NCI-H187 treated with DMSO at 0.1 percent for 48 hours (cell line): ENCODE data around the gene PCDHB12.
"Not testable (repeated sequence)": the region's sequence is repeated elsewhere in the genome, so short reads cannot be mapped to it uniquely, and the experiment has no call there.

Experiments
- DNase-seq: peaks from one replicate; lab custom pipeline; 2025; lab: John Stamatoyannopoulos, UW

The PCDHB12 gene

DNA sequence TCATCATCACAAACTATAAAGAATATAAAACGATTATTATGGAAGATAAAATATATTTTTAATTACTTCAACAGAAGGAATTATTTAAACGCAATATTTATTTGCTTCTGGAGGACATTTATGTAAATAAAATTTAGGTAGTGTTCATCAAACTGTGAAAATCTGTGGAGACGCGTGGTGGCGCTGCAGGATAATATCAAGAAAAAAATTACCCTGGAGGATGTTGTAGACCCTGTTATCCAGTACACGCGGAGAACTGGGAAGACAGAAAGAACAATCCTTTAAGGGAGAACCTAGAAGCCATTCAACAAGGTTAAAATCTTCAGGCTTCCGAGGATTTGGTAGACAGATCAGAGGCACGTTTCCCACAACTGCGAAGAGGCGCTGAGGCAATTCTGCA, at the start of gene PCDHB12:
Gene PCDHB12 (plus strand): TSS at position 242 of the 400 bp plus-strand sequence. CDS start 189 bp downstream, outside the sequence.
- no peak for DNase-seq

DNA sequence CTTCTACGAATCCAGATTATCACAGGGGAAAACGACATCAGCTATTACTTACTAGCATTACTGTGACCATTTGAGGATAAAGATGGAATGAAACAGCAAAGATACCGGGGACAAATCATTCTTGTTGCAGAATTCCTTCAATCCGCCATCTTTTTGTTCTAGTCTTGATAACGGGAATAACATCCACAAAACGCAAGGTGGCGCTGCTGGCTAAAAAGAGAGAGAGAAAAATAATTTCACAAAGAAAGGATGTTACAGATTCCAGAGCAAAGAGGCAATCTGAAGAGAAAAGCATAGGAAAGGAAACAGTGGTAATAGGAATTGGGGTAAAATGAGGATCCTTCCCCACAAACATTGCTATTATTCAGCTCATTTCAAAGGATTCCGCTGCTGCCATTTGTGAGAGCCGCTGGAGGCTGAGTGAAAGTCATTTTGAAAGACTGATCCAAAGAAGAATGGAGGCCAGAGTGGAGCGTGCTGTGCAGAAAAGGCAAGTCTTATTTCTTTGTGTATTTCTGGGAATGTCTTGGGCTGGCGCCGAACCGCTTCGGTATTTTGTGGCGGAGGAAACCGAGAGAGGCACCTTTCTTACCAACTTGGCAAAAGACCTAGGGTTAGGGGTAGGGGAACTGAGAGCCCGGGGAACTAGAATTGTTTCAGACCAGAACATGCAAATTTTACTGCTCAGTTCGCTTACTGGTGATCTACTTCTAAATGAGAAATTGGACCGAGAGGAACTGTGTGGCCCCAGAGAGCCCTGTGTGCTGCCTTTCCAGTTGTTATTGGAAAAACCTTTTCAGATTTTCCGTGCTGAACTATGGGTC, 35.9 kb upstream of the PCDHB12 start, which contains the start of gene PCDHB7:
Gene PCDHB7 (plus strand): TSS at position 264 of the 824 bp plus-strand sequence. CDS start 192 bp downstream, at position 456.
- no peak for DNase-seq

DNA sequence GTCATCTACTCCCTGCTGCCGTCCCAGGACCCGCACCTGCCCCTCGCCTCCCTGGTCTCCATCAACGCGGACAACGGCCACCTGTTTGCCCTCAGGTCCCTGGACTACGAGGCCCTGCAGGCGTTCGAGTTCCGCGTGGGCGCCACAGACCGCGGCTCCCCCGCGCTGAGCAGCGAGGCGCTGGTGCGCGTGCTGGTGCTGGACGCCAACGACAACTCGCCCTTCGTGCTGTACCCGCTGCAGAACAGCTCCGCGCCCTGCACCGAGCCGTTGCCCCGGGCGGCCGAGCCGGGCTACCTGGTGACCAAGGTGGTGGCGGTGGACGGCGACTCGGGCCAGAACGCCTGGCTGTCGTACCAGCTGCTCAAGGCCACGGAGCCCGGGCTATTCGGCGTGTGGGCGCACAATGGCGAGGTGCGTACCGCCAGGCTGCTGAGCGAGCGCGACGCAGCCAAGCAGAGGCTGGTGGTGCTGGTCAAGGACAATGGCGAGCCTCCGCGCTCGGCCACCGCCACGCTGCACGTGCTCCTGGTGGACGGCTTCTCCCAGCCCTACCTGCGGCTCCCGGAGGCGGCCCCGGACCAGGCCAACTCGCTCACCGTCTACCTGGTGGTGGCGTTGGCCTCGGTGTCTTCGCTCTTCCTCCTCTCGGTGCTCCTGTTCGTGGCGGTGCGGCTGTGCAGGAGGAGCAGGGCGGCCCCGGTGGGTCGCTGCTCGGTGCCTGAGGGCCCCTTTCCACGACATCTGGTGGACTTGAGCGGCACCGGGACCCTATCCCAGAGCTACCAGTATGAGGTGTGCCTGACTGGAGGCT, 34.0 kb upstream of the PCDHB12 start:
- DNase-seq = not testable (repeated sequence)

DNA sequence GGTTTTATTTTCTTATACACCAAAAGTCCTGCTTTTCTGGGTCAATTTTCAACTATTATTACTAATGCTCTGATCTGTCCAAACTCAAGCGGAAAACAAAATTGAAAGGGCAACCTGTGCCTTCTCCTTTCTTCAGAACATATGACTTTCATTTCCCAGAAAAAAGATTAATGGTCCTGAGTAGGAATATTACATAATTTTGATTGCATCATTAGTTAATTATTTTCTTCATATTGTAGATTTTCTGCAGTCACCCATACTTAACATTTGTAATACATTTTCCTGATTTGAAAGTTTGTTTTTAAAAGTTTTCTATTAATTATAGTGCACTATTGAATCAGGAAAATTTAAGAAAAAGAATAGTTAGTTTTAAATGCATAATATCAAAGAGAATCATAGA, 32.6 kb upstream of the PCDHB12 start:
- DNase-seq = no peak

DNA sequence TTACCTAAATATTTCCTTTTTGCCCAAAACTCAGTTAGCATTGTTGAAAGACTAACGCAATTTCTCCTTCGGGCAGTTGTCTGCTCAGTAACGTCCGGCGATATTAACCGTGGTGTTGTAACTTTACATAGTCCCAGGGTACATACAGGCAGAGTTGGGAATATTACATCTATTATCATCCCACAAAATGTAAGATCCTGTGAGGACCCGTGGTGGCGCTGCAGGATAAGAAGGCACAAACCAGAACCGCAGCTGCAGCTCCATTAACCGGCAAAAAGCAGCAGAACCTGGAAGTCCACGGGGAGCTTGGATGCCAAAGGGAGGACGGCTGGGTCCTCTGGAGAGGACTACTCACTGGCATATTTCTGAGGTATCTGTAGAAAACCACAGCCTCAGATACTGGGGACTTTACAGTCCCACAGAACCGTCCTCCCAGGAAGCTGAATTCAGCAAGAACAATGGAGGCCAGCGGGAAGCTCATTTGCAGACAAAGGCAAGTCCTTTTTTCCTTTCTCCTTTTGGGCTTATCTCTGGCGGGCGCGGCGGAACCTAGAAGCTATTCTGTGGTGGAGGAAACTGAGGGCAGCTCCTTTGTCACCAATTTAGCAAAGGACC, 30.8 kb upstream of the PCDHB12 start, which contains the start of gene PCDHB8:
Gene PCDHB8 (plus strand): TSS at position 214 of the 615 bp plus-strand sequence. CDS start 245 bp downstream, at position 459.
- DNase-seq = not testable (repeated sequence)

DNA sequence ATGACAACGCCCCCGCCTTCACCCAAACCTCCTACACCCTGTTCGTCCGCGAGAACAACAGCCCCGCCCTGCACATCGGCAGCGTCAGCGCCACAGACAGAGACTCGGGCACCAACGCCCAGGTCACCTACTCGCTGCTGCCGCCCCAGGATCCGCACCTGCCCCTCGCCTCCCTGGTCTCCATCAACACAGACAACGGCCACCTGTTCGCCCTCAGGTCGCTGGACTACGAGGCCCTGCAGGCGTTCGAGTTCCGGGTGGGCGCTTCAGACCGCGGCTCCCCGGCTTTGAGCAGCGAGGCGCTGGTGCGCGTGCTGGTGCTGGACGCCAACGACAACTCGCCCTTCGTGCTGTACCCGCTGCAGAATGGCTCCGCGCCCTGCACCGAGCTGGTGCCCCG, 29.1 kb upstream of the PCDHB12 start:
- DNase-seq = not testable (repeated sequence)

DNA sequence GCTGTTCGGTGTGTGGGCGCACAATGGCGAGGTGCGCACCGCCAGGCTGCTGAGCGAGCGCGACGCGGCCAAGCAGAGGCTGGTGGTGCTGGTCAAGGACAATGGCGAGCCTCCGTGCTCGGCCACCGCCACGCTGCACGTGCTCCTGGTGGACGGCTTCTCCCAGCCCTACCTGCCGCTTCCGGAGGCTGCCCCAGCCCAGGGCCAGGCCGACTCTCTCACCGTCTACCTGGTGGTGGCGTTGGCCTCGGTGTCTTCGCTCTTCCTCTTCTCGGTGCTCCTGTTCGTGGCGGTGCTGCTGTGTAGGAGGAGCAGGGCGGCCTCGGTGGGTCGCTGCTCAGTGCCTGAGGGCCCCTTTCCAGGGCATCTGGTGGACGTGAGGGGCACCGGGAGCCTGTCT, 28.6 kb upstream of the PCDHB12 start:
- not testable (repeated sequence) for DNase-seq

DNA sequence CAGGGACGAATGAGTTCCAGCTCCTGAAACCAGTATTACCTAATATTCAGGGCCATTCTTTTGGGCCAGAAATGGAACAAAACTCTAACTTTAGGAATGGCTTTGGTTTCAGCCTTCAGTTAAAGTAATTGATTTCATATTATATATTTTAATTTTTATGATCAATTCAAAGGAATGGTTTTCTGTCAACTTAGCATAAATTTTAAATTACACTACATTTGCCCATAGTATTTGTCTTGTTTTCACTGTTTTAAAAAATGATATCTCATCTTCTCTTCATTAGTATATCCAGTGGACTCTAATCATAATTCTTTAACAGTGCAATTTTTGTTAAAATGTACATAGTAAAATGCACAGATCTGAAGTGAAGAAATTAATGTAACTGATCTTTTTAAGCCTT, 28.2 kb upstream of the PCDHB12 start:
- no peak for DNase-seq

DNA sequence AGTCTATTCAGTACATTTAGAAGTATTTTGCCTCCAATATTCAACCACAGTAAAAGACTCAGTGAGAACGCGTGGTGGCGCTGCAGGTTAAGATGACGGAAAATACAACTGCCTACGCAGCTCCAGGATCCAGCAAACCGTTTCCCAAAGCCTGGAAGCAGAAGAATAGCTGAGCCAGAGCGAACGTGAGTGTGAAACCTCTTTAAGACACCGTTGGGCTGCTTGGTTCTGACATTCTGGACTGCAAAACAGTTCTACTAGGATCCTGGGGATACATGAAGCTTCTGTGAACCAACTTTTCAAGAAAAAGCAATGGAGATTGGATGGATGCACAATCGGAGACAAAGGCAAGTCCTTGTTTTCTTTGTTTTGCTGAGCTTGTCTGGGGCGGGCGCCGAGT, 26.3 kb upstream of the PCDHB12 start, which contains the start of gene PCDHB16:
Gene PCDHB16 (plus strand): TSS at position 140 of the 400 bp plus-strand sequence. CDS start 173 bp downstream, at position 313.
- no peak for DNase-seq

DNA sequence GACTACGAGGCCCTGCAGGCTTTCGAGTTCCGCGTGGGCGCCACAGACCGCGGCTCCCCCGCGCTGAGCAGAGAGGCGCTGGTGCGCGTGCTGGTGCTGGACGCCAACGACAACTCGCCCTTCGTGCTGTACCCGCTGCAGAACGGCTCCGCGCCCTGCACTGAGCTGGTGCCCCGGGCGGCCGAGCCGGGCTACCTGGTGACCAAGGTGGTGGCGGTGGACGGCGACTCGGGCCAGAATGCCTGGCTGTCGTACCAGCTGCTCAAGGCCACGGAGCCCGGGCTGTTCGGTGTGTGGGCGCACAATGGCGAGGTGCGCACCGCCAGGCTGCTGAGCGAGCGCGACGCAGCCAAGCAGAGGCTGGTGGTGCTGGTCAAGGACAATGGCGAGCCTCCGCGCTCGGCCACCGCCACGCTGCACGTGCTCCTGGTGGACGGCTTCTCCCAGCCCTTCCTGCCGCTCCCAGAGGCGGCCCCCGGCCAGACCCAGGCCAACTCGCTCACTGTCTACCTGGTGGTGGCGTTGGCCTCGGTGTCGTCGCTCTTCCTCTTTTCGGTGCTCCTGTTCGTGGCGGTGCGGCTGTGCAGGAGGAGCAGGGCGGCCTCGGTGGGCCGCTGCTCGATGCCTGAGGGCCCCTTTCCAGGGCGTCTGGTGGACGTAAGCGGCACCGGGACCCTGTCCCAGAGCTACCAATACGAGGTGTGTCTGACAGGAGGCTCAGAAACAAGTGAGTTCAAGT, 24.2 kb upstream of the PCDHB12 start:
- not testable (repeated sequence) for DNase-seq

DNA sequence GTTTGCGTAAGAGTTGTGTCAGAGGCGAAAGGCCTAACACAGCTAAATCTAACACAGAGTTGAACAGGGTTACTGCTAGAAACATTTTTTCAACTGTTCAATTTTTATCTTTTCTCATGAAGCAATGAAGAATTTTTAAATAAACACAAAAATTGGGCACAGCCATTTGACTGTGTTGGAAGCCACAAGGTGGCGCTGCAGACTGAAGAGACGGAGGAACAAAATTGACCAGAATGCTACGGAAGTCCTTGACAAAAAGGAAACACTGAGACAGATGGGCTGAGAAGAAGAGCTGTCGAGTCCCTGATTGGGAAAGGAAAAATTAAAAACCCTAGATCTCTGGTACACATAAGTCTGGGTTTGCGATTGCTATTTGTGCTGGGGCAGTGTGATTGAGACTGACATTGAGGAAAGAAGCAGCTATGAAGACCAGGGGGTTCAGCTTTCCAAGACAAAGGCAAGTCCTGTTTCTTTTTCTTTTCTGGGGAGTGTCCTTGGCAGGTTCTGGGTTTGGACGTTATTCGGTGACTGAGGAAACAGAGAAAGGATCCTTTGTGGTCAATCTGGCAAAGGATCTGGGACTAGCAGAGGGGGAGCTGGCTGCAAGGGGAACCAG, 21.5 kb upstream of the PCDHB12 start, which contains the start of gene PCDHB9:
Gene PCDHB9 (plus strand): TSS at position 265 of the 616 bp plus-strand sequence. CDS start 158 bp downstream, at position 423.
- DNase-seq = peak; percentile 10

DNA sequence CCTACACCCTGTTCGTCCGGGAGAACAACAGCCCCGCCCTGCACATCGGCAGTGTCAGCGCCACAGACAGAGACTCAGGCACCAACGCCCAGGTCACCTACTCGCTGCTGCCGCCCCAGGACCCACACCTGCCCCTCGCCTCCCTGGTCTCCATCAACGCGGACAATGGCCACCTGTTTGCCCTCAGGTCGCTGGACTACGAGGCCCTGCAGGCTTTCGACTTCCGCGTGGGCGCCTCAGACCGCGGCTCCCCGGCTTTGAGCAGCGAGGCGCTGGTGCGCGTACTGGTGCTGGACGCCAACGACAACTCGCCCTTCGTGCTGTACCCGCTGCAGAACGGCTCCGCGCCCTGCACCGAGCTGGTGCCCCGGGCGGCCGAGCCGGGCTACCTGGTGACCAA, 19.8 kb upstream of the PCDHB12 start:
- not testable (repeated sequence) for DNase-seq

DNA sequence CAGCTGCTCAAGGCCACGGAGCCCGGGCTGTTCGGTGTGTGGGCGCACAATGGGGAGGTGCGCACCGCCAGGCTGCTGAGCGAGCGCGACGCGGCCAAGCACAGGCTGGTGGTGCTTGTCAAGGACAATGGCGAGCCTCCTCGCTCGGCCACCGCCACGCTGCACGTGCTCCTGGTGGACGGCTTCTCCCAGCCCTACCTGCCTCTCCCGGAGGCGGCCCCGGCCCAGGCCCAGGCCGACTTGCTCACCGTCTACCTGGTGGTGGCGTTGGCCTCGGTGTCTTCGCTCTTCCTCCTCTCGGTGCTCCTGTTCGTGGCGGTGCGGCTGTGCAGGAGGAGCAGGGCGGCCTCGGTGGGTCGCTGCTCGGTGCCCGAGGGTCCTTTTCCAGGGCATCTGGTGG, 19.4 kb upstream of the PCDHB12 start:
- DNase-seq = not testable (repeated sequence)

DNA sequence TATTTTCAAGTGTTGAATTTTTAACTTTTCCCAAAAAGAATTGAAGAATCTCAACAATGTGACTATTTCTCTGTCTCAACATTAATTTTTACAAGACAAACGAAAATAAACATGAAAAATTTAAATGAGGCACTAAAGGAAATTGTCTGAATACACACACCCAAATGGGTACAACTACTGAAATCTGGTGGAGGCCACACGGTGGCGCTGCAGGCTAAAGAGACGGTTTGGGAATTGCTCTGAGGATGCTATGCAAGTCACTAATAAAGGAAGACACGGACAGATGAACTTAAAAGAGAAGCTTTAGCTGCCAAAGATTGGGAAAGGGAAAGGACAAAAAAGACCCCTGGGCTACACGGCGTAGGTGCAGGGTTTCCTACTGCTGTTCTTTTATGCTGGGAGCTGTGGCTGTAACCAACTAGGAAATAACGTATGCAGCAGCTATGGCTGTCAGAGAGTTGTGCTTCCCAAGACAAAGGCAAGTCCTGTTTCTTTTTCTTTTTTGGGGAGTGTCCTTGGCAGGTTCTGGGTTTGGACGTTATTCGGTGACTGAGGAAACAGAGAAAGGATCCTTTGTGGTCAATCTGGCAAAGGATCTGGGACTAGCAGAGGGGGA, 16.3 kb upstream of the PCDHB12 start, which contains the start of gene PCDHB10:
Gene PCDHB10 (plus strand): TSS at position 244 of the 616 bp plus-strand sequence. CDS start 200 bp downstream, at position 444.
- no peak for DNase-seq

DNA sequence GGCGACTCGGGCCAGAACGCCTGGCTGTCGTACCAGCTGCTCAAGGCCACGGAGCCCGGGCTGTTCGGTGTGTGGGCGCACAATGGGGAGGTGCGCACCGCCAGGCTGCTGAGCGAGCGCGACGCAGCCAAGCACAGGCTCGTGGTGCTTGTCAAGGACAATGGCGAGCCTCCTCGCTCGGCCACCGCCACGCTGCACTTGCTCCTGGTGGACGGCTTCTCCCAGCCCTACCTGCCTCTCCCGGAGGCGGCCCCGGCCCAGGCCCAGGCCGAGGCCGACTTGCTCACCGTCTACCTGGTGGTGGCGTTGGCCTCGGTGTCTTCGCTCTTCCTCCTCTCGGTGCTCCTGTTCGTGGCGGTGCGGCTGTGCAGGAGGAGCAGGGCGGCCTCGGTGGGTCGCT, 14.2 kb upstream of the PCDHB12 start:
- not testable (repeated sequence) for DNase-seq

DNA sequence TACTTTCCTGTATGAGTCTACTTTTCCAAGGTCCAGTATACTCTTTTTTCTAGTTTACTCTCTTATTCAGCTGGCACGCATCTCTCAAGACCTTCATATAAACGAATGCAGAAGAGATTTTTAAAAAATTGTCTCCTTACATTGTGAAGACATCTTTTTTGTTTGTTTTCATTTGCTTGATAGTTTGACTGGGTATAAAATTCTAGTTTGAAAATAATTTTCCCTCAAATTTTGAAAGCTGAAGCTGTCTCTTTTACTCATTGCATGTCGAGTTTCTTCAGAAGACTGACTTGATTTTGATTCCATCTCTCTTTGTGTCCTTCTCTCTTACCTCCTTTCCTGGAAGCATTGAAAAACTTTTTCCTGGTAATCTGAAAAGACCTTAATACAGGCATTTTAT, 12.2 kb upstream of the PCDHB12 start:
- DNase-seq = no peak

DNA sequence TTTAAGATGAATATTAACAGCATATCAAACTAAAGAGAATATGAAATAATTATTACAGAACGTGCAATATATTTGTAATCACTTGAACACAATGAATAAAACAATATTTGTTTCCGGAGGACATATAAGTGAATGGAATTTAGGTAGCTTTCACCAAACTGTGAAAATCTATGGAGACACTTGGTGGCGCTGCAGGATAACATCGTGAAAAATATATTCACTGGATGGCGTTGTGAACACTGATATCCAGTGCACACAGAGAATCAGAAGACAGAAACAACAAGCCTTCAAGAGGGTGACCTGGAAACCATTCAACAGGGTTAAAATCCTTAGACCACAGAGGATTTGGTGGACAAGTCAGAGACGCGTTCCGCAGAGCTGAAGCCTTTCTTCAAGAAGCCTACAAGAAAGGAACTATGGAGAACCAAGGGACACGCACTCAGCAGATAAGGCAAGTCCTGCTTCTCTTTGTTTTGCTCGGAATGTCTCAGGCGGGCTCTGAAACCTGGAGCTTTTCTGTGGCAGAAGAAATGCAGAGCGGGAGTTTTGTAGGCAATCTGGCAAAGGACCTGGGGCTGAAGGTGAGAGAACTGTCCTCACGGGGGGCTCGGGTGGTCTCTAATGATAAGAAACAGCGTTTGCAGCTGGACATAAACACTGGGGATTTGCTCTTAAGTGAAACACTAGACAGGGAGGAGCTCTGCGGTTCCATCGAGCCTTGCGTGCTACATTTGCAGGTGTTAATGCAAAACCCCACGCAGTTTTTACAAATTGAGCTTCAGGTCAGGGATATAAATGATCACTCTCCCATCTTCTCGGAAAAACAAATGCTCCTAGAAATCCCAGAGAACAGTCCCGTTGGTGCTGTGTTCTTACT, 8.9 kb upstream of the PCDHB12 start, which contains the start of gene PCDHB11:
Gene PCDHB11 (plus strand): TSS at position 269 of the 877 bp plus-strand sequence. CDS start 148 bp downstream, at position 417.
- peak; percentile 30 for DNase-seq

DNA sequence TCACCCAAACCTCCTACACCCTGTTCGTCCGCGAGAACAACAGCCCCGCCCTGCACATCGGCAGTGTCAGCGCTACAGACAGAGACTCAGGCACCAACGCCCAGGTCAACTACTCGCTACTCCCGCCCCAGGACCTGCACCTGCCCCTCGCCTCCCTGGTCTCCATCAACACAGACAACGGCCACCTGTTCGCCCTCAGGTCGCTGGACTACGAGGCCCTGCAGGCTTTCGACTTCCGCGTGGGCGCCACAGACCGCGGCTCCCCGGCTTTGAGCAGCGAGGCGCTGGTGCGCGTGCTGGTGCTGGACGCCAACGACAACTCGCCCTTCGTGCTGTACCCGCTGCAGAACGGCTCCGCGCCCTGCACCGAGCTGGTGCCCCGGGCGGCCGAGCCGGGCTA, 7.4 kb upstream of the PCDHB12 start:
- not testable (repeated sequence) for DNase-seq

DNA sequence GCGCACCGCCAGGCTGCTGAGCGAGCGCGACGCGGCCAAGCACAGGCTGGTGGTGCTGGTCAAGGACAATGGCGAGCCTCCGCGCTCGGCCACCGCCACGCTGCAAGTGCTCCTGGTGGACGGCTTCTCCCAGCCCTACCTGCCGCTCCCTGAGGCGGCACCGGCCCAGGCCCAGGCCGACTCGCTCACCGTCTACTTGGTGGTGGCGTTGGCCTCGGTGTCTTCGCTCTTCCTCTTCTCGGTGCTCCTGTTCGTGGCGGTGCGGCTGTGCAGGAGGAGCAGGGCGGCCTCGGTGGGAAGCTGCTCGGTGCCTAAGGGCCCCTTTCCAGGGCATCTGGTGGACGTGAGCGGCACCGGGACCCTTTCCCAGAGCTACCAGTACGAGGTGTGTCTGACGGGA, 6.9 kb upstream of the PCDHB12 start:
- not testable (repeated sequence) for DNase-seq
